ENCODE data around the gene IFT81. TPM values are rescaled to one million over a fixed set of nuclear protein-coding genes. Genes with fewer than 3 reads are reported as not detected.
A peak's percentile ranks its signal among the peaks of the same experiment; 100 is the strongest.

The IFT81 gene, protein sequence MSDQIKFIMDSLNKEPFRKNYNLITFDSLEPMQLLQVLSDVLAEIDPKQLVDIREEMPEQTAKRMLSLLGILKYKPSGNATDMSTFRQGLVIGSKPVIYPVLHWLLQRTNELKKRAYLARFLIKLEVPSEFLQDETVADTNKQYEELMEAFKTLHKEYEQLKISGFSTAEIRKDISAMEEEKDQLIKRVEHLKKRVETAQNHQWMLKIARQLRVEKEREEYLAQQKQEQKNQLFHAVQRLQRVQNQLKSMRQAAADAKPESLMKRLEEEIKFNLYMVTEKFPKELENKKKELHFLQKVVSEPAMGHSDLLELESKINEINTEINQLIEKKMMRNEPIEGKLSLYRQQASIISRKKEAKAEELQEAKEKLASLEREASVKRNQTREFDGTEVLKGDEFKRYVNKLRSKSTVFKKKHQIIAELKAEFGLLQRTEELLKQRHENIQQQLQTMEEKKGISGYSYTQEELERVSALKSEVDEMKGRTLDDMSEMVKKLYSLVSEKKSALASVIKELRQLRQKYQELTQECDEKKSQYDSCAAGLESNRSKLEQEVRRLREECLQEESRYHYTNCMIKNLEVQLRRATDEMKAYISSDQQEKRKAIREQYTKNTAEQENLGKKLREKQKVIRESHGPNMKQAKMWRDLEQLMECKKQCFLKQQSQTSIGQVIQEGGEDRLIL
- 1 to 10 TPM; 1.3 to 5.1 (median 2.5) TPM for total RNA-seq
- long read RNA-seq, partial matches to known transcripts, result 0 of 1 reads
- long read RNA-seq, other reads (novel, unspliced or antisense), result 1 of 1 reads

DNA sequence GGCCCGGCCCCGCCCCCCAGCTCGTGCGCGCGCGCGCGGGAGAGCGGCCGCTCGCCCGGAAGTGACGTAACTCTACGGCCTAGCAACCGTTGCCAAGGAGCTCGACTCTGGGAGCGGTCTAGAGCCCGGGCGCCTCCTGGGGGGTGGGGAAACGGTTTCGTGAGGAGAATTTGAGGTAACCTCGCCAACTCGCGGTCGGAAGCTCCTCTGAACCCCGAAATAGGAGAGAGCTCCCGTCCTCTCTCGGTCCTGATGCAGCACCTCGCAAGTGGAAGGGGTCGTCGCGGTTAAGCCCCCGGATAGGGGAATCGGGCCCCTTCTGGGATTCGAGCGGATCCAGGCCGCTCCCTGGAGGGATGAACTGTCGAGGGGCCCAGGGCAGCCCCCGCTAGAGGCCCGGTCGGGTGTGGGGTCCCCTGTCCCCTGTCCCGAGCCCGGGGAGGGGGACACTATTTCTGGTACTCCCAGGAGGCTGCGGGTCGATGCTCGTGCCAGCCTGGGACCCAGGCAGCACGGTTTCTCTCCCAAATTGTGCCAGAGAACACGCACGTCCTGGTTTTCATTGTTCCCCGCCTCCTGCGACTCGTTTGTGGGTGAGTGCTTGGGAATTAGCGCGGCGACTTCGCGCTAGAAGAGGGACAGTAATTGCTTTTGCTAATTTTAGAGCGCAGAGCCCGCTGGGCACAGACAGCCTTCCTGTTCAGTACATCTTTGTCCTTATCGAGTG lies at the start of gene IFT81:
Gene IFT81, plus strand, starts transcription at position 89 of the 727 bp plus-strand sequence. CDS start 3,024 bp downstream, outside the sequence.
- intact Hi-C loops (cut with DNase I), result no loop called here
- TF ChIP-seq POLR2A (IDR thresholded peaks at IDR 0.05), result peak; percentile 21
- TF ChIP-seq, protein P1, sequence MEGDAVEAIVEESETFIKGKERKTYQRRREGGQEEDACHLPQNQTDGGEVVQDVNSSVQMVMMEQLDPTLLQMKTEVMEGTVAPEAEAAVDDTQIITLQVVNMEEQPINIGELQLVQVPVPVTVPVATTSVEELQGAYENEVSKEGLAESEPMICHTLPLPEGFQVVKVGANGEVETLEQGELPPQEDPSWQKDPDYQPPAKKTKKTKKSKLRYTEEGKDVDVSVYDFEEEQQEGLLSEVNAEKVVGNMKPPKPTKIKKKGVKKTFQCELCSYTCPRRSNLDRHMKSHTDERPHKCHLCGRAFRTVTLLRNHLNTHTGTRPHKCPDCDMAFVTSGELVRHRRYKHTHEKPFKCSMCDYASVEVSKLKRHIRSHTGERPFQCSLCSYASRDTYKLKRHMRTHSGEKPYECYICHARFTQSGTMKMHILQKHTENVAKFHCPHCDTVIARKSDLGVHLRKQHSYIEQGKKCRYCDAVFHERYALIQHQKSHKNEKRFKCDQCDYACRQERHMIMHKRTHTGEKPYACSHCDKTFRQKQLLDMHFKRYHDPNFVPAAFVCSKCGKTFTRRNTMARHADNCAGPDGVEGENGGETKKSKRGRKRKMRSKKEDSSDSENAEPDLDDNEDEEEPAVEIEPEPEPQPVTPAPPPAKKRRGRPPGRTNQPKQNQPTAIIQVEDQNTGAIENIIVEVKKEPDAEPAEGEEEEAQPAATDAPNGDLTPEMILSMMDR (IDR thresholded peaks at IDR 0.05), result no peak
- Histone ChIP-seq H3K27ac (peak within 1 kb of the TSS; percentile 49 to 88 (median 69)), H3K27me3 (no peaks in the 10 kb centered on the region), H3K9me3 (no peaks in the 10 kb centered on the region), H3K4me1 (peaks cover 0 to 3% (median 0%) of the 10 kb centered on the region in 4 donors), H3K36me3 (no peaks in the 10 kb centered on the region), H3K4me3 (peak within 1 kb of the TSS; percentile 92 to 100 (median 96))
- ATAC-seq, result peak; percentile 95 to 98 (median 97)
- DNase-seq, result peak; percentile 97 to 98 (median 97)
- WGBS (ENCODE audit: insufficient coverage, low coverage, low lambda C conversion rate, missing lambda C conversion rate), result 0% methylated on average over 7 of the region's 61 CpGs

DNA sequence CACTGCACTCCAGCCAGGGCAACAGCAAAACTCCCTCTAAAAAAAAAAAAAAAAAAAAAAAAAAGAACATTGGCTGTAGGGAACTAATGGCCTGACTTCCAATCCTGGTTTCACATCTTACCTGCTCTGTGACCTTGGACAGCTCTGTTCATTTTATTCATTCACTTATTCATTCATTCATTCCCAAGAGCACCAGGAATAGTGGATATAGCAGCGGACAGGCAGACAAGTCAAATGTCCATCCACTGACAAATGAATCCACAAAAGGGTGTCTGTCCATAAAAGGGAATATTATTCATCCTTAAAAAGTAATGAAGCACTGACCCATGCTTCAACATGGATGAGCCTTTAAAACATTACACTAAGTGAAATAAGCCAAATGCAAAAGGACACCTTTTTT lies 48.3 kb upstream of the IFT81 start:
- no peak overlapping the region for H3K4me3 ChIP-seq
- intact Hi-C loops (cut with DNase I), result no loop called here
- H3K27me3 ChIP-seq, result no peaks in the 10 kb centered on the region
- DNase-seq (no peak), ATAC-seq (no peak)
- 83% methylated on average over 1 of the region's 1 CpG for WGBS (ENCODE audit: insufficient coverage, low coverage, low lambda C conversion rate, missing lambda C conversion rate)
- no peak overlapping the region for H3K27ac ChIP-seq
- no peak for TF ChIP-seq POLR2A (IDR thresholded peaks at IDR 0.05)
- TF ChIP-seq, protein P1 (IDR thresholded peaks at IDR 0.05), result no peak
- H3K4me1 ChIP-seq, result peaks cover 0 to 8% (median 0%) of the 10 kb centered on the region in 4 donors
- no peaks in the 10 kb centered on the region for H3K9me3 ChIP-seq
- no peaks in the 10 kb centered on the region for H3K36me3 ChIP-seq

DNA sequence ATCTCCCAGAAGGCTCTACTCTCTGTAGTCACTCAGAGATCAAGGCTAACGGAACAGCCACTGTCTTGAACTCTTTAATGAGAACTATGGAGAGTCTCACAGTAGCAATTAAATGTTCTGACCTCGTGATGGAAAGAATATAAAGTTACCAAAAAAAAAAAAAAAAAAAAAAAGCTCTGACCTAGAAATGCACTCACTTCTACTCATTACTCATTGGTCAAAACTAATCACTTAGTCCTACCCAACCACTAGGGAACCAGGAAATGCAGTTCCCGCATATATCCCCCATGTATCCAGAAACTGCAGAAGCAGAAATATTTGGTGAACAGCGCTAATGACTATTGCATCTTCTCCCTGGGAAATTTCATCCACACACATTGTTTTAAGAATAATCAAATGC lies 46.4 kb upstream of the IFT81 start:
- intact Hi-C loops (cut with DNase I), result no loop called here
- no peak for DNase-seq
- Histone ChIP-seq H3K4me1 (peaks cover 0 to 8% (median 0%) of the 10 kb centered on the region in 4 donors), H3K9me3 (no peaks in the 10 kb centered on the region), H3K4me3 (no peak overlapping the region), H3K36me3 (no peaks in the 10 kb centered on the region), H3K27me3 (no peaks in the 10 kb centered on the region), H3K27ac (no peak overlapping the region)
- TF ChIP-seq, protein P1 (IDR thresholded peaks at IDR 0.05), result no peak
- no peak for TF ChIP-seq POLR2A (IDR thresholded peaks at IDR 0.05)
- WGBS (ENCODE audit: insufficient coverage, low coverage, low lambda C conversion rate, missing lambda C conversion rate), result 93% methylated on average over 4 of the region's 4 CpGs
- no peak for ATAC-seq
